HAP-1 (cell line): ENCODE data around the gene SLC9C1.

Experiments
- DNase-seq, 2 experiments: peaks; one replicate each; pipeline ENCODE4 v3.0.0-alpha.2; 2016 to 2020; ENCODE audit warnings: low spot score in 2 of 2
- H3K27me3 ChIP-seq: fragments of 250-450 bp; sonication (Bioruptor Pico); 2 replicates; pipeline ENCODE4 v1.5.1; 2020; ENCODE audit warnings: low read depth, mild to moderate bottlenecking, moderate library complexity
- H3K36me3 ChIP-seq: fragments of 250-450 bp; sonication (Bioruptor Pico); replicated peaks from 2 replicates; pipeline ENCODE4 v1.5.1; 2020; ENCODE audit warnings: mild to moderate bottlenecking
- H3K4me1 ChIP-seq: fragments of 250-450 bp; sonication (Bioruptor Pico); 2 replicates; pipeline ENCODE4 v1.5.1; 2020; ENCODE audit warnings: mild to moderate bottlenecking
- H3K4me3 ChIP-seq: fragments of 250-450 bp; sonication (Bioruptor Pico); 2 replicates; pipeline ENCODE4 v1.5.1; 2020; ENCODE audit warnings: mild to moderate bottlenecking, moderate library complexity
- H3K9me3 ChIP-seq: fragments of 250-450 bp; sonication (Bioruptor Pico); 2 replicates; pipeline ENCODE4 v1.5.1; 2020; ENCODE audit warnings: mild to moderate bottlenecking, moderate library complexity
- in situ Hi-C: fragments of 300-500 bp; cut with MboI; formaldehyde crosslinking; loops from 3 replicates; pipeline ENCODE4 v1.14.3; 2020; ENCODE audit warnings: low sequenced_read_pairs, inconsistent platforms, mixed read lengths

SLC9C1 gene

GRCh38 chr3:112090887-112091586 lies 203.0 kb downstream of the SLC9C1 start:
- Histone ChIP-seq H3K9me3 (no peaks in the 10 kb centered on the region), H3K4me1 (peaks cover 22% of the 10 kb centered on the region), H3K36me3 (no peaks in the 10 kb centered on the region), H3K4me3 (no peak overlapping the region), H3K27me3 (no peaks in the 10 kb centered on the region)
- in situ Hi-C loops, result no loop called here
- DNase-seq, result no peak
